ENCODE results near the gene LTBP3. TPM values are rescaled to one million over a fixed set of nuclear protein-coding genes. Genes with fewer than 3 reads are reported as not detected.

The LTBP3 gene
- total RNA-seq, 2 experiments from 2014 or later = 116 to 119 TPM

DNA sequence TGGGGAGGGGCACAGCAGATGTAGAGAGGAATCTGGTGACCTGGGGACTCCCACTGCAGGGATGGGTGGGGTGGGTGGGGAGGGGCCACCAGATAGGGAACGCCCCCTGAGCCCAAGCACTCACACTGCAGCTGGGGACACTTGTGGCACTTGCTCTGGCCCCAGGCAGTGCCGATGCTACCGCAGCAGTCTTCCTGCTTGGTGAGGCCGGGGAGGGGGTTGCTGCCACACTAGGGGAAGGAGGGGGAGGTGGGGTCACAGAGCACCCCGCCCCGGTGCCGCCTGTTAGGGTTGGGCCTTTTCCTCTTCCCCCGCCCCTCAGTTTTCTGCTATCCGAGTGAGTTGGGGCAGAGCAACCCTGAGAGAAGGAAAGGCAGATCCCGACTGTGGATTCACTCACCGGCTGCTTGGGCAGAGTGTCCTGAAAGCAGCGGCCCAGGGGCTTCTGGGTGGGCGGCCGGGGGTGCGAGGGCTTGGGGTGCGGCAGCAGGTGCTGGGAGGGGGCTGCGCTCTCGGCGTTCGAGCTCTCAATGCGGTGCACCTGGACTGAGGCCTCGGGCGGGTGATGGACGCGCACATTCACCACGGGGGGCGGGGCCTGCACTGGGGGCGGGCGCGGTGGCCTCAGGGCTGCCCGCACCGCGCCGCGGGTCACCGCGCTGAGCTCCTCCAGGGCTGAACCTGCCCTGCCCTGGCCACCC, 4.7 kb downstream of the LTBP3 start:
- H3K27ac Mint-ChIP-seq = peak overlapping the region; percentile 74
- peak overlapping the region; percentile 56 for H3K4me3 Mint-ChIP-seq
- no peaks in the 10 kb centered on the region for H3K9me3 Mint-ChIP-seq
- peak; percentile 77 for ATAC-seq (ENCODE audit: low read depth)
- peaks cover 51% of the 10 kb centered on the region for H3K4me1 Mint-ChIP-seq
- no peaks in the 10 kb centered on the region for H3K27me3 Mint-ChIP-seq
- H3K36me3 Mint-ChIP-seq = peaks cover 23% of the 10 kb centered on the region
- DNase-seq = peak; percentile 84
- POLR2A ChIA-PET = interaction anchor here (0.9 to 3.7 kb wide), 9 partner anchors 9 to 62 kb away, joined by 3 to 34 read pairs (median 7); partner anchors contain the start of genes EHBP1L1, FAM89B, PCNX3 and SCYL1

DNA sequence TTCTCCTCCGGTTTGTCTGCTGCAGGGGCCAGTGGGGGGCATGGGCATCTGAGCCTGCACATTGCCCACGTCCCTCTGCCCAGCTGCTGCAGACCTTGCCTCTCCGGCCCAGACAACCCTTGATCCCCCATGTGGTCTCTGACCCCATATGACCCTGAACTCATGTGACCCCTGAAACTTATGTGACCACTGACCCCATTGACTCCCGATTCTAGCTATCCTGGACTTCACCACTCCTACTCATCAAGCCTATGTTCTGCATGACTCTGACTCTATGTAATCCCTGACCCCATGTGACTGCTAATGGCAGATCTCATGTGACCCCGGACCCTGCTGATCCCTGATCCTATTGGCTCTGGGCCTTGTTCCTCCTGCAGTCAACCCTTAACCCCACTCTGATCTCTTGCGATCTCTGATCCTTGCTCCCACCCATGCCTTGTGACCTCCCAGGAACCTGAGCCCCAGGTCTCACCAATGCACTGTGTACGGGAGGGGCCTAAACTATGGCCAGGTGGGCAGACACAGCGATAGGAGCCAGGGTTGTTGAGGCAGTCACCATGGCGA, 5.7 kb downstream of the LTBP3 start:
- DNase-seq = no peak
- H3K36me3 Mint-ChIP-seq = peaks cover 29% of the 10 kb centered on the region
- H3K9me3 Mint-ChIP-seq = no peaks in the 10 kb centered on the region
- POLR2A ChIA-PET = interaction anchor here (0.9 to 3.7 kb wide), 12 partner anchors 10 to 131 kb away, joined by 3 to 34 read pairs (median 6); partner anchors contain the start of genes EHBP1L1, FAM89B, PCNX3 and SCYL1
- peak overlapping the region; percentile 30 for H3K27ac Mint-ChIP-seq
- ATAC-seq (ENCODE audit: low read depth) = no peak
- H3K27me3 Mint-ChIP-seq = no peaks in the 10 kb centered on the region
- H3K4me1 Mint-ChIP-seq = peaks cover 59% of the 10 kb centered on the region
- peak overlapping the region; percentile 1 for H3K4me3 Mint-ChIP-seq

DNA sequence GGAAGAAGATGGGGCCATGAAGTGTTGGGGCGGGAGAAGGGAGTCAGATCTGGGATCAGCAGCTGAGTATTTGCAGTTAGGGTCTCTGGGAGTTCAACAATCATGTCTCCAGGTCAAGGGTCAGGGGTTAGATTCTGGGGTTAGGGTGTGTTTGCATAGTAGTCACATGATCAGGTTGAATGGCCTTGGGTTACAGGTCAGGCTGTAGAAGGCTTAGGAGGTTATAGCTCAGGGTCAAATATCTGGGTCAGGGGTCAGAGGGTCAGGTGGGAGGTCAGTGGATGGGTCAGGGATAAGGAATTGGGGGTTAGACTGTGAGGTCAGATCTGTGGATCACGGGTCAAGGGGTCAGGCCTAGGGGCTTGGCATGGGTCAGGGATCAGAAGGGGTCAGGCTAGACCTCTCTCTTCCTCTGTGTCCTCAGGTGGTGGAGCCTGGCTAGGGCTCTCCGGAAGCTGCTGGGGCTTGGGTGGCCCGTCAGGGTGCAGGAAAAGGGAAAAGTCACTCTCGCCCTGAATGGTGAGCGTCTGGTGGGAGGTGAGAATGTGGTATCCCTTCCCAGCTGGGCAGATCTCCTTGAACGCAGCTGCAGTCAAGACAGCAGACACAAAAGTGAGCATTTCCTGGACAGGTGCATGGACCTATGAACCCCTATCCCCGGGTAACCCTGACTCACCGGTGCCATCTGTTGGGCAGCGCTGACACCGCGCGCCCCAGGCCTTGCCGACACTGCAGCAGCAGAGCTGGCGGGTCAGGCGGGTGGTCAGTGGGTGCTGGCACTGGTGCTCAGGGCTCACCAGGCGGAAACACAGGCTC, 6.4 kb downstream of the LTBP3 start:
- H3K4me3 Mint-ChIP-seq = no peak overlapping the region
- POLR2A ChIA-PET = interaction anchor here (1.0 to 3.7 kb wide), 9 partner anchors 10 to 130 kb away, joined by 3 to 34 read pairs (median 6); partner anchors contain the start of genes FAM89B, SCYL1 and ZNRD2

DNA sequence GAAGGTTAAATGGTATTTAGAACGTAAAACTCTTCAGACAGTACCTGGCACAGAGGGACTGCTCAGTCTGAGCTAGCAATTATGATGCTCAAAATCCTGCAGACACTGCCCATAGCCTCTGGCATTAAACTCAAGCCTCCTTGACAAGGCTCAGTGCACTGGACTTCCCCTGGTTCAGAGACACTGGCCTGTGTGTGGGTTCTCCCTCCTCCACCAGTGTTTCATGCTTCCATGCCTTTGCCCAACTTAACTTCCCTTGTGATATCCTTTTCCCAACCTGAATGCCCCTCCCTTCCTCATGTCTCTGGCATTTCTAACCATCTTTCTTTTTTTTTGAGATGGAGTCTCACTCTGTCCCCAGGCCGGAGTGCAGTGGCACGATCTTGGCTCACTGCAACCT, 9.1 kb downstream of the LTBP3 start:
- no peak for ATAC-seq (ENCODE audit: low read depth)
- H3K4me3 Mint-ChIP-seq = no peak overlapping the region
- H3K27ac Mint-ChIP-seq = no peak overlapping the region
- peaks cover 43% of the 10 kb centered on the region for H3K4me1 Mint-ChIP-seq
- POLR2A ChIA-PET = interaction anchor here (0.6 to 1.9 kb wide), 3 partner anchors 10 to 21 kb away, joined by 3 to 10 read pairs (median 4); partner anchors contain the start of gene ZNRD2
- H3K36me3 Mint-ChIP-seq = peaks cover 31% of the 10 kb centered on the region
- H3K27me3 Mint-ChIP-seq = no peaks in the 10 kb centered on the region
- no peaks in the 10 kb centered on the region for H3K9me3 Mint-ChIP-seq
- DNase-seq = no peak

More for the DNA sequence above, 6.4 kb downstream of the LTBP3 start:
- peak overlapping the region; percentile 30 for H3K27ac Mint-ChIP-seq
- H3K27me3 Mint-ChIP-seq = no peaks in the 10 kb centered on the region
- DNase-seq (peak; percentile 74), ATAC-seq (ENCODE audit: low read depth) (peak; percentile 29)
- H3K36me3 Mint-ChIP-seq = peaks cover 29% of the 10 kb centered on the region
- H3K4me1 Mint-ChIP-seq = peaks cover 57% of the 10 kb centered on the region
- no peaks in the 10 kb centered on the region for H3K9me3 Mint-ChIP-seq

DNA sequence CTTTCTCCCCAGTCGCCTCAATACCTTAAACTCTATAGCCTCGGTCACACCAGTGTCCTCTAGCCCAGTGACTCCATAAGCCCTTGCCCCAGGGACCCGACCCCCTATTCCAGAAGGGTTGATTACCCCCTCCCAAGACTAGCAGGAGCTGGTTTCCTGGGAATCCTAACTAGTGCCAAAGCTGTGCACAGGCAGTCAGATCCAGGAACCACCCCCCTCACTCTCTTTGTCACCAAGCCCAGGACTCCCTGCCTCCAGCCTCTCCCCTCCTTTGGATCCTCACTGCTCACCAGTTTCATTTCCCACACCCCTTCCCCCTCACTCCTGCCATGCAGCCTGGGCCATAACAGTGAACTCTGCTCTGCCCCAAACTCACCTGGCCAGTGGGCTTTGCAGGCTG, 9.8 kb downstream of the LTBP3 start:
- Mint-ChIP-seq H3K9me3 (no peaks in the 10 kb centered on the region), H3K36me3 (peaks cover 31% of the 10 kb centered on the region), H3K4me3 (peak overlapping the region; percentile 48), H3K27ac (peak overlapping the region; percentile 60), H3K4me1 (peaks cover 43% of the 10 kb centered on the region), H3K27me3 (no peaks in the 10 kb centered on the region)
- POLR2A ChIA-PET = interaction anchor here (1.1 to 1.9 kb wide), 3 partner anchors 17 to 46 kb away, joined by 3 to 10 read pairs (median 3); partner anchors contain the start of gene ZNRD2
- DNase-seq (peak; percentile 24), ATAC-seq (ENCODE audit: low read depth) (no peak)

DNA sequence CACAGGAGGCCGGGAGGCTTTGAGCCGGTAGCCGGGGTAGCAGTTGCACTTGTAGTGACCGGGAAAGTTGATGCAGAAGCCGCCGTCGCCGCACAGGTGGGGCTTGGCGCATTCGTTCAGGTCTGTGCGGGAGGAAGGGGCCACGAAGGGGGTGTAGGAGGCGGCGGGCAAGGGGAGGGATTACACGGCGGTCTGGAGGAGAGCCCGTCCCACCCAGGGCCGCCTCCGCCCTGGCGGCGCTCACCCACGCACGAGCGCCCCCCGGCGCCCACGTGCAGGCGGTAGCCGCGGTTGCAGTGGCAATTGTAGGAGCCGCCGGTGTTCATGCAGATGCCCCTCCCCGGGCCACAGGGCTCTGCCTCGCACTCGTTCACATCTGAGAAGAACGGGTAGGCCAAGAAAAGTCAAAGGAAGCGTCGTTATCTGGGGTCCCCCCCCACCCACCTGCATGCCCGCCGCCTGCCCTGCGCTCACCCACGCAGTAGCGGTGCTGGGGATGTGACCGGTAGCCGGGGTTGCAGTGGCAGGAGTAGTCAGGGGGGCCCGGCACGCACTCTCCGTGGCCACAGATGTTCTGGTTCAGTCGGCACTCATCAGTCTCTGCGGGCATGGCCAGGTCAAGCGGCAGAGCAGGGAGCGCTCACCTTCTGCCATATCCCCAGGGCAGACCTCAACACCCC, 10.6 kb downstream of the LTBP3 start:
- Mint-ChIP-seq H3K27ac (peak overlapping the region; percentile 60), H3K9me3 (no peaks in the 10 kb centered on the region), H3K36me3 (peaks cover 31% of the 10 kb centered on the region), H3K4me1 (peaks cover 39% of the 10 kb centered on the region), H3K4me3 (peak overlapping the region; percentile 80), H3K27me3 (no peaks in the 10 kb centered on the region)
- no peak for ATAC-seq (ENCODE audit: low read depth)
- POLR2A ChIA-PET = interaction anchor here (1.1 to 4.6 kb wide), 8 partner anchors 10 to 142 kb away, joined by 3 to 42 read pairs (median 4); partner anchors contain the start of genes FAM89B, MALAT1 and ZNRD2
- peak; percentile 45 for DNase-seq

DNA sequence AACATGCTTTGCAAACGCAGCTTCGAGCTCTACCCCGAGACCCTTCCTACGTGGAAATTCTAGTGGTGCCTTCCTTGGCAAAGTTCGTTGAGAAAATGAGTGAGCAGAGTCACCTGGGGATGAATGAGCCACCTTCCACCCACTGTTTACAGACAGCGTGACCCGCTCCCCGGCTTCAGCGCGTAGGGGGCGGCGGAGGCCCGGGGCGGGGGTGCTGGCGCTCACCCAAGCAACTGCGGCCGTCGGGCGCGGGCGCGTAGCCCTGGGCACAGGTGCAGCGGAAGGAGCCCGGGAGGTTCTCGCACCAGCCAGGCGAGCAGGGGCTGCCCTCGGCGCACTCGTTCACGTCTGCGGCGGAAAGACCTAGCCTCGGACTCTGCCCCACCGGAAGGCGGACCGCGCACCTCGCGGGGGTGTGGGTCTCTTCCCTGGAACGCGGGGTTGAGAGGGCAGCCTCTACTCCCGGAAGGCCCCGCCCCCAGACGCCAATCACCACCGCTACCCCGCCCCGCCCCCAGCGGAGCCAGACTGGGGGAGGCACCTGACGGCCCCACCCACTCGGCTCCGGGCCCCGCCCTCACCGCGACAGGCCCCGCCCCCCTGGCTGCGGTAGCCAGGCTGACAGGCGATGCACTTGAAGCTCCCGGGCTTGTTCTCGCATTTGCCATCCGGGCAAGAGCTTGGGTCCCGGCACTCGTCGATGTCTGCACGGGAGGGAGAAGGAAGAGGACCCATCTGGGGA, 11.8 kb downstream of the LTBP3 start:
- peaks cover 28% of the 10 kb centered on the region for H3K4me1 Mint-ChIP-seq
- no peaks in the 10 kb centered on the region for H3K27me3 Mint-ChIP-seq
- peaks cover 25% of the 10 kb centered on the region for H3K36me3 Mint-ChIP-seq
- peak overlapping the region; percentile 83 for H3K27ac Mint-ChIP-seq
- no peaks in the 10 kb centered on the region for H3K9me3 Mint-ChIP-seq
- H3K4me3 Mint-ChIP-seq = peak overlapping the region; percentile 80
- POLR2A ChIA-PET = interaction anchor here (0.5 to 4.6 kb wide), 16 partner anchors 9 to 575 kb away, joined by 3 to 42 read pairs (median 4); partner anchors contain the start of genes FAM89B, MALAT1, RELA and ZNRD2
- ATAC-seq (ENCODE audit: low read depth) = peak; percentile 81
- DNase-seq = peak; percentile 100

DNA sequence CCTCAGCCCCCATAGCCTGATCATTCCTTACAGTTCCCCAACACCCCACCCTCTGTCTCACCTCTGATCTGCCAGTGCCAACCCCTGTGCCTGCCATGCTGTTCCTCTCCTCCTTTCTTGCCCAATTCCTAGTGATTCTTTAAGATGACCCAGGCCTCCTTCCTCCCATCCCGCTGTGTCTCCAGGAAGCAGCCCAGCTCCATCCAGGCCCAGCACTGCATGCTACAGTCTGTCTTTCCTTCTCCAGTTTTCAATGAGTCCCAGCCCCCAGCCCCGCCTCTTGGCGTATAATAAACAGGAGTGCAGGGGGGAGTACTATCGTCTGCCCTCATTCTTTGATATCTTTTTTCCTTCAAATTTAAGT, 12.3 kb downstream of the LTBP3 start:
- Mint-ChIP-seq H3K27me3 (no peaks in the 10 kb centered on the region), H3K9me3 (no peaks in the 10 kb centered on the region), H3K4me1 (peaks cover 28% of the 10 kb centered on the region), H3K27ac (peak overlapping the region; percentile 76), H3K4me3 (peak overlapping the region; percentile 80), H3K36me3 (peaks cover 19% of the 10 kb centered on the region)
- DNase-seq = no peak
- no peak for ATAC-seq (ENCODE audit: low read depth)
- POLR2A ChIA-PET = interaction anchor here (1.2 to 4.6 kb wide), 6 partner anchors 15 to 67 kb away, joined by 4 to 42 read pairs (median 9); partner anchors contain the start of genes FAM89B and ZNRD2

DNA sequence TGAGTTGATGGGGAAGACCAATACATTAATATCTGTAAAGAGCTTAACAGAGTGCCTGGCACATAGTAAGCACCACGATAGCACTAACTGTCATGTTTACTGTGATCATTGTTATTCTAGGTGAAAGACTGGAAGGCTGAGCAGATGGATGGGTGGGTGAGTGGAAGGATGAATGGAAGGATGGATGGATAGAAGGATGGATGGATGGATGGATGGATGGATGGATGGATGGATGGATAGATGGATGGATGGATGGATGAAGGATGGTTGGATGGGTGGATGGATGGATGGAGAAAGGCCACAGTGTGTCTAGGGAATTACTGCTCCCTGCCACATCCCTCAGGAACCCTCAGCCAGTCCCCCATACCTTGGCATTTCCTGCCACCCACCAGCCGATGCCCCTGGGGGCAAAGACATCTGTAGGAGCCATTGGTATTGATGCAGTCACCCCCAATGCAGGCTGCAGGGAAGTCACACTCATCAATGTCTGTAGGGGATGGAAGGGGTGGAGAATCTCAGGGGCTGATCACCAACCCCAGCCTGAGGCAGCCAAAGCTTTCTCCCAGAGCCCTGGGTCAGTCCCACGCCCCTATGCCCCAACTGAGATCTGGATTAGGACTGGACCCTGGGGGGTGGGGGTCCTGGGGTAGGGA, 15.3 kb downstream of the LTBP3 start:
- Mint-ChIP-seq H3K27ac (no peak overlapping the region), H3K9me3 (no peaks in the 10 kb centered on the region), H3K36me3 (peaks cover 2% of the 10 kb centered on the region), H3K4me1 (peaks cover 15% of the 10 kb centered on the region), H3K4me3 (no peak overlapping the region), H3K27me3 (no peaks in the 10 kb centered on the region)
- ATAC-seq (ENCODE audit: low read depth) = no peak
- POLR2A ChIA-PET = interaction anchor here (0.7 to 5.1 kb wide), 4 partner anchors 9 to 46 kb away, joined by 3 to 51 read pairs (median 29); partner anchors contain the start of genes FAM89B and ZNRD2
- no peak for DNase-seq

DNA sequence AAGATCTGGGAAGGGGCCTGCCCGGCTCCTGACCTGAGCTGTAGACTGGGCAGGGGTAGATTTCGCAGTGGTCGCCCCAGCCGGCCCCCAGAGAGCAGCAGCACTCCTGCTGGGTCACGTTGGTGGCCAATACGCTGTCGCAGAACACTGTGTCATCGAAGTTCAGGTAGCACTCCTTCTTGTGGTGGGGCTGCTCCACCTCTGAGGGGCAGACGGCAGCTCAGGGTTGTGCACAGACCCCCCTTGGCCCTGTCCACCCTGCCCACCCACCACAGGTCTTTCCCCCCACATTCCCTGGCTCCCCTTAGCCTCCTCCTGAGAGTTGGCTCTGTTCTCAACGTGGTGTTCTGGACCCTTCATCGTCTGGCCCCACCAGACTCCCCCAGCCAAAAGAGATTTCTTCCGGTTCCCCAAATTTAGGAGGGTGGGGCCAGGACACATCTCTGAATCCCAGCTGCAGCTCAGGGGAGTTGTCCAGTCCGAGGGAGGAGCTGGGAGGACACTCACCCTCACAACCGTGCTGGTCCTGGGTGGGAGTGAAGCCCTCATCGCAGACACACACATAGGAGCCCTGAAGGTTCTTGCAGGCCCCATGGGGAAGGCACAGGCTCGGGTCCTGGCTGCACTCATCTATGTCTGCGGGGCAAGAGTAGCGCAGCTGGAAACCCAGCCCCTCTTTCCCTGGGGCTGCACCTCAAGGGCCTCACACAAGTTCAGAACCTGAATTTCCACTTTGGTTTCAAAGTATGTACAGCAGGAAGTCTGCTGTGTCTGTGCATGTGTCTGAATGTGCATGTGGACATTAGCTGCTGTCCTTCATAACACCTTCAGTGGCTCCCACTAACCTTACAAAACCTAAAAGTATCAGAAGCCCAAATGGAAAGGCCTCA, 16.8 kb downstream of the LTBP3 start:
- Mint-ChIP-seq H3K27me3 (no peaks in the 10 kb centered on the region), H3K9me3 (no peaks in the 10 kb centered on the region), H3K4me3 (peak overlapping the region; percentile 83), H3K27ac (peak overlapping the region; percentile 83), H3K36me3 (no peaks in the 10 kb centered on the region), H3K4me1 (peaks cover 11% of the 10 kb centered on the region)
- DNase-seq = no peak
- ATAC-seq (ENCODE audit: low read depth) = no peak
- POLR2A ChIA-PET = interaction anchor here (1.0 to 5.1 kb wide), 16 partner anchors 11 to 74 kb away, joined by 3 to 51 read pairs (median 9); partner anchors contain the start of genes EHBP1L1, FAM89B, KCNK7 and MALAT1
